SK-N-SH (cell line): ENCODE measurements around the gene HOXA10.

Source experiments
- POLR2AphosphoS5 ChIP-seq: IDR thresholded peaks from 2 replicates; pipeline ENCODE4 v1.6.1; 2012; ENCODE audit warnings: low read depth, low read length
- USF2 ChIP-seq: fragments of 150-350 bp; IDR thresholded peaks from 2 replicates; pipeline ENCODE4 v1.6.1; 2017; ENCODE audit warnings: antibody characterized with exemption, low read length, low read depth, borderline replicate concordance
- TF ChIP-seq, protein P1 (sequence below): IDR thresholded peaks from 2 replicates; pipeline ENCODE4; 2012

- TF ChIP-seq USF2: no peak
- TF ChIP-seq, protein P1, sequence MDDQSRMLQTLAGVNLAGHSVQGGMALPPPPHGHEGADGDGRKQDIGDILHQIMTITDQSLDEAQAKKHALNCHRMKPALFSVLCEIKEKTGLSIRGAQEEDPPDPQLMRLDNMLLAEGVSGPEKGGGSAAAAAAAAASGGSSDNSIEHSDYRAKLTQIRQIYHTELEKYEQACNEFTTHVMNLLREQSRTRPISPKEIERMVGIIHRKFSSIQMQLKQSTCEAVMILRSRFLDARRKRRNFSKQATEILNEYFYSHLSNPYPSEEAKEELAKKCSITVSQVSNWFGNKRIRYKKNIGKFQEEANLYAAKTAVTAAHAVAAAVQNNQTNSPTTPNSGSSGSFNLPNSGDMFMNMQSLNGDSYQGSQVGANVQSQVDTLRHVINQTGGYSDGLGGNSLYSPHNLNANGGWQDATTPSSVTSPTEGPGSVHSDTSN: no peak
- no peak for TF ChIP-seq POLR2AphosphoS5
Measured at GRCh38 chr7:27160145-27160545, 14.0 kb downstream of the HOXA10 start.
